GM12891 (cell line): ENCODE data around the gene NT5C3A.
"Not testable (repeated sequence)": the region's sequence is repeated elsewhere in the genome, so short reads cannot be mapped to it uniquely, and the experiment has no call there.

Experiments
- POLR2A ChIP-seq: IDR thresholded peaks from 2 replicates; pipeline ENCODE4 v1.6.1; 2011; ENCODE audit warnings: low read depth, low read length, control low read depth
- POLR2AphosphoS5 ChIP-seq: IDR thresholded peaks from 2 replicates; pipeline ENCODE4 v1.6.1; 2011; ENCODE audit warnings: low read depth, low read length, control low read depth
- POU2F2 ChIP-seq: IDR thresholded peaks from 2 replicates; pipeline ENCODE4 v1.6.1; 2011; ENCODE audit warnings: low read depth, mild to moderate bottlenecking, control low read depth, low read length, moderate library complexity

DNA sequence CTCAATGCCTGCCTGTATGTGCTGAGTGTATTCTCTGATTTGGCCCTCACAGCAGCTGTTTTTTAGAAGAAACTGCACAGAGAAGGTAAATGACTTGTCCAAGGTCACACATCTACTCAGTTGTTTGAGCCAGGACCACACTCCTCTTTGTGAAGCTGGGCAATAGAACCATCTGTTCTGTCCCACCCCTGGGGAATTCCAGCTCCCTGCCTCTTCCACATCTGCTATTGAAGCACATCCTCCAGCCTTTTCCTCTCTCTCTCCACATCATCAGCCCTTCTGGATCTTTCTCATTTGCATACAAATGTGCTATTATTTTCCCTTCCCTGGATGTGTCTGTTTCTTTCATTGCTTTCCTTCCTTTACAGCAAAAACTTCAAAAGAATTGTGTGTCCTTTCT lies 59.5 kb downstream of the NT5C3A start:
- not testable (repeated sequence) for TF ChIP-seq POLR2A, POLR2AphosphoS5, POU2F2
